T-helper 1 cell (primary cell): Measurements from ENCODE around the gene PLCH2.
A peak's percentile ranks its signal among the peaks of the same experiment; 100 is the strongest.

Experiments used
- DNase-seq, 5 donors: peaks; one replicate each; pipeline ENCODE4 v3.0.0-alpha.2; 2012 to 2020

The PLCH2 gene

DNA sequence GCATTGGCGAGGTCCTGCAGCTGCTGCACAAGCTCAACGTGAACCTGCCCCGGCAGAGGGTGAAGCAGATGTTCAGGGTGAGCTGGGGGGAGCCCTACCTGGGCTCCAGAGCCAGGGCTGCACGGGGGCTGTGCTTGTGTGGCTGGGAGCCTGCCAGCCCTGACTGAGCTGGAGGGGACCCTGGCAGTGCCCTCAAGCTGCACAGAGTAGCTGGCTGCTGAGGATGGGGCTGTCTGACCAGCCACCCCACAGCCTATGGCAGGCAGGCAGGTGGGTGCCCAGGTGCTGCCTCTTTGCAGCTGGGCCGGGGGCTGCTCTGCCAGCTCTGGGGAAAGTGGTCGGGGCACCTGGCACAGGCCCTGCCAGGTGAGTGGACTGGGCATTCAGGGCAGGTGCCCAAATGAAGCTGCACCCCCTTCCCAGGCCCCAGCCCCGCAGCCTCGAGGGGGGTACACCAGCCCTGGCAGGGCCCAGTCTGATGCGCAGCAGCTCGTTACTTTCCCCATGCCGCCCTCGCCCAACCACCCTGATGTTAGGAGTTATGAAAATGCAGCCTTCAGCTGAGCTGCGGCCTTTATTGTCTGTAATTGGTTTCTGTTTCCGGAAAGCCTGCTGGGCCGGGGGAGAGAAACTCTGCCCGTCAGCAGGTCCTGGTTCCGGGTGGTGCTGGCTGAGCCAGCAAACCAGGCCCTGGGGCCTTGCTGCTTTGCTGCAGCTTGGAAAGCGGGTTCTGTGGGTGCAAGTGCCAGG, 4.3 kb downstream of the PLCH2 start:
- no peak for DNase-seq

- no peak for DNase-seq
Measured at GRCh38 chr1:2480986-2481364, 4.9 kb downstream of the PLCH2 start.

- no peak for DNase-seq
Measured at GRCh38 chr1:2481885-2482284, 5.8 kb downstream of the PLCH2 start.

- no peak for DNase-seq
Measured at GRCh38 chr1:2482588-2482987, 6.5 kb downstream of the PLCH2 start.

DNA sequence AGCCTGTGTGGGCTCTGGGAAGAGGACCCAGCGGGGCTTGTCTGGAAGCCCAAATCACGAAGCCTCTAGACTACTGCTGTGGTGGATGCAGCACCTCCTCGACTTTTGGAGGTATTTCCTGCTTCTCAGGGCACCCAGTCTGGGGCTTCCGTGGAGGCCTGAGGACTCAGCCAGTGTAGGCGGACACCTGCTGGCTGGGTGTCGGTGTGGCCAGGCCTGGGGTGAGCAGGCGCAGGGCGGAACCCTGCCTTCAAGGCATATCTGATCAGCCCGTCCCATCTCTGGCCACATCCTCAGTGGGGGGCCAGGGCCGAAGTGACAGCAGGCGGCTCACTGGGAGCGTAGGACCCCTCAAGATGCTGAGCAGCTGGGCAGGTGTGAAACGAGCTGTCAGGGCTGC, 6.9 kb downstream of the PLCH2 start:
- no peak for DNase-seq

GRCh38 chr1:2483970-2484369, 7.9 kb downstream of the PLCH2 start:
- no peak for DNase-seq

DNA sequence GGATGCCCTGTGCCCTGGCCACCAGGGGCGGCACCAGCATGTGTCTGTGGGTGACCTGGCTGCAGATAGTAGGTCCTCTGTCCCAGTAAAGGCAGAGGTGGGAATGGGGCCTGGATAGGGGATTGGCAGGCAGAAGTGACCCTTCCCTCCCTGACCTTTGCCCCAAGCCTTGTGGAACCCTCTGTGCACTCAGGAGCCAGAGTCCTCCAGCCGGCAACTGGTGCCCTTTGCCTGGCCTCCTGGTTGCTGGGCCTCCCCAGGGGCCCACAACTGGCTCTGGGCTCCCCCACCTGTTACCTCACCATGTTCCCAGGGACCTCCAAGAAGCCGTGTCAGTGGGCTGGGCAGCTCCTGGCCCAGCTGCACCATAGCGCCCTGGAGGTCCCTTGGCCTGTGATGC, 10.0 kb downstream of the PLCH2 start:
- DNase-seq: no peak

GRCh38 chr1:2486558-2486957, 10.5 kb downstream of the PLCH2 start:
- DNase-seq: no peak

- DNase-seq: no peak
Measured at GRCh38 chr1:2488688-2489087, 12.6 kb downstream of the PLCH2 start.

DNA sequence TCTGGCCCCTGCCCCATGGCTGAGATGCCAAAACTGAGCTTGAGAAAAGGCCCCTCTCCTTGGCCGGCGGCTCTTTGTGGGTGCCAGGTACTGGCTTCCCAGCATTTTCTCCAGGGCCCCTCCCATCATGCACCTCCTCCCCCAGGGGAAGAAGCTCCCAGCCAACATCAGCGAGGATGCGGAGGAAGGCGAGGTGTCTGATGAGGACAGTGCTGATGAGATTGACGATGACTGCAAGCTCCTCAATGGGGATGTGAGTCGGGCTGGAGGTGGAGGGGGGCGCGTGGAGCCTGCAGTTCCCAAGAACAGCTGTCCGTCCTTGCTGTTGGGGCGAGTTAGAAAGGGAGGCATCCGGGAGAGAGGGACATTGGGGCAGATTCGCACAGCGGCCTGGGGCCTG, 13.5 kb downstream of the PLCH2 start:
- no peak for DNase-seq

DNA sequence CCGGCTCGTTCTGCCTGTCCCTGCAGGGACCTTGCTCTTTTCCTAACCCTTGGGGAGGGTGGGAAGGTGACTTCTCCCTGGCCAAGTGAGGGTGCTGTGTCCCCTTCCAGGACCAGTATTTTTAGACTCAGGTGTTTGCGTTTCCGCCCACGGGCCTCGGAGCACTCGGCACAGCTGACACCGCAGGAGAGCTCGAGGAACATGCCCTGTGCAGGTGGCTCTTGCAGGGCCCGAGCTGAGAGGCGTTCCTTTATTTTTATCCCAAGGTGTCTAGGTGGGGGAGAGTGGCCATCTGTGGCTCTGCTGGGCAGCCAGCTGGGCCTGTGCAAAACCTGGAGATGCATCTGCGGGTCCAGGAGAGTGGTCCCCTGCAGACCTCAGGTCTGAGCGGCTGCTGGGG, 16.0 kb downstream of the PLCH2 start:
- DNase-seq: no peak

GRCh38 chr1:2493218-2493617, 17.1 kb downstream of the PLCH2 start:
- no peak for DNase-seq

- no peak for DNase-seq
Measured at GRCh38 chr1:2493691-2494322, 17.7 kb downstream of the PLCH2 start.

GRCh38 chr1:2494323-2494693, 18.2 kb downstream of the PLCH2 start:
- DNase-seq: no peak

- DNase-seq: no peak
Measured at GRCh38 chr1:2495026-2495425, 18.9 kb downstream of the PLCH2 start.

DNA sequence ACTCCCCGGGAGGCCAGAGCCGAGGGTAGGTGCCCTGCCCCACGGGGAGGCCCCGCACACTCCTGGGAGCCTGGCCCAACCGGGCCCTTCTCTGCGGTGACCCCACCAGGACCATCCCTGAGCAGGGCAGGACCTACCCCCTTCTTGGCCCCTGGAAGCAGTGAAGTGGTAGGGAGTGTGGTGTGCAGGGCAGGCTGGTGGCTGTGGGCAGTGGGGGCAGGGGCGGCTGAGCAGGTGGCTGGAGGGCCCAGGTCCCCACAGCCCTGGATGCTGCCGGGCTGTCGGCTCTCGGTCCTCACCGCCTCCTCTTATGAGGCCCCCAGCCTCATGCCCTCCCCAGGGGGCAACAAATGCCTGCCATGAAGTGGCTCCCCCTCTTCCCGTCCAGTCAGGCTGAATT, 19.5 kb downstream of the PLCH2 start:
- DNase-seq: no peak

DNA sequence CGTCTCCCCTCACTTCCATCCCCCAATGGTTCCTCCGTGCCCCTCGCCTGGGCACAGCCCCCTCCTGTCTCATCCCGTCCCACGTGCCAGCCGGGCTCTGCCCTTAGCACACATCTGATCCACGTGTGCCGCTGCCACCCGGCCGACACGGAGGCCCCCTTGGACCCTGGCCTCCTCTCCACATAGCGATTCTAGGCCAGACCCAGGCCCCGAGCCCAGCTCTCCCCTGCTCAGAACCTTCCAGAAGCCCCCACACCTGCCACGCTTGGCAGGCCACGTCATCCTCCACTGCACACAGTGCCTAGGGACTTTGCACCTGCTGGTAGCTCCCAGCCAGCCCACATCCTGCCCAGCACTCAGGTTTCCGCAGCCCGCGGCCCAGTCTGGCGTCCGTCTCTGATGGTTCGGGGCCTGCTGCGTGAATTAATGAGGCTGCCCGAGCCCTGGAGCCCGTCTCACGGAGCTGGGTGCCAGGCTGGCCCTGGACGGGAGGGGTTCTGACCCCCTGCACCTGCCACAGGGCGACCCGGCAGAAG, 20.1 kb downstream of the PLCH2 start:
- no peak for DNase-seq

GRCh38 chr1:2496746-2497145, 20.7 kb downstream of the PLCH2 start:
- no peak for DNase-seq

- DNase-seq: no peak
Measured at GRCh38 chr1:2497891-2498290, 21.8 kb downstream of the PLCH2 start.

DNA sequence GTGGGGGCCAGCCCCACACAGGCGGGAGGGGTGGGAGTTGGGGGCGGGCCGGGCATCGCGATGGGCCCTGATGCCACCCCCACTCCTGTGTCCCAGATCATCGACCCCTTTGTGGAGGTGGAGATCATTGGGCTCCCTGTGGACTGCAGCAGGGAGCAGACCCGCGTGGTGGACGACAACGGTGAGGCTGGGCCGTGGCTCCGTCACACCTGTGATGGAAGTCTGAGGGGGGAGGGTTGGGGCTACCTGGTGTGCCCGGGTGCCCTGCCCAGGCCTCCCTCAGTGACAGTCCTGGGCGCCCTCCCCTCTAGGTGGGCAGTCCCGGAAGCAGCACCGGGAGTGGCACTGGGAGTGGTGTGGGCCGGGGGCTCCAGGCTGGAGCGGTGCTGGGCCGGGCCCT, 22.6 kb downstream of the PLCH2 start:
- no peak for DNase-seq

- no peak for DNase-seq
Measured at GRCh38 chr1:2499260-2499659, 23.2 kb downstream of the PLCH2 start.

DNA sequence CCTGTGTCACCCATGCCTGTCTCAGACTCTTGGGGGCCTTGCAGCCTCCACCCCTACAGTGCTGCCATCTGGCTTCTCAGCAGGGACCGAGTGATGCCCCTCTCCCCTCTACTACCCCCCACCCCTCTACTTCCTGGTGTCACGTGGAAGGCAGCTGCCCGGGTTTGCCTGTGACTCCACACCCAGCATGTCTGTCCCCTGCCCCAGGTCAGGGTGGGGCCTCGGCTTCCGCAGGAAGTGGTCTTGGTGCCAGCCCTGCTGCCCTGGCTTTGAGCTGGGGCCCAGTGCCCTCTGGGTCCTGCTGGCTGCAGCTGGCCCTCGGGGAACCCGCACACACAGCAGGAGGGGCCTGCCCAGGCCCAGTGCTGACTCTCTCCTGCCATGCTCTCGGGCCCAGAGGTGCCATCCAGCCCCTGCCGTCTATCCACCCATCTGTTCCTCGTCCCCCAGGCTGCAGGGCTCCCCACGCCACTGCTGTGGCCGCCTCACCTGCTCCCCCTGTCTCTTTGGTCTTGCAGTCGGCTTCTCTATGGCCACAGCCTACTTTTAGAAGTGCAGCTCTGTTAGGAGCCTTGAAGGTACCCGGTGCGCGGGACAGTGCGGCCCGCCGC, 24.0 kb downstream of the PLCH2 start:
- peak in 1 of 5 donors; percentile 63 for DNase-seq

- DNase-seq: no peak
Measured at GRCh38 chr1:2501041-2501819, 25.1 kb downstream of the PLCH2 start.

GRCh38 chr1:2501820-2502119, 25.7 kb downstream of the PLCH2 start:
- DNase-seq: no peak
